ENCODE data around the gene TMEM125. TPM values are rescaled to one million over a fixed set of nuclear protein-coding genes. Genes with fewer than 3 reads are reported as not detected.
A peak's percentile ranks its signal among the peaks of the same experiment; 100 is the strongest.

Gene TMEM125
- total RNA-seq, 1 experiment from 2014 or later: not detected

DNA sequence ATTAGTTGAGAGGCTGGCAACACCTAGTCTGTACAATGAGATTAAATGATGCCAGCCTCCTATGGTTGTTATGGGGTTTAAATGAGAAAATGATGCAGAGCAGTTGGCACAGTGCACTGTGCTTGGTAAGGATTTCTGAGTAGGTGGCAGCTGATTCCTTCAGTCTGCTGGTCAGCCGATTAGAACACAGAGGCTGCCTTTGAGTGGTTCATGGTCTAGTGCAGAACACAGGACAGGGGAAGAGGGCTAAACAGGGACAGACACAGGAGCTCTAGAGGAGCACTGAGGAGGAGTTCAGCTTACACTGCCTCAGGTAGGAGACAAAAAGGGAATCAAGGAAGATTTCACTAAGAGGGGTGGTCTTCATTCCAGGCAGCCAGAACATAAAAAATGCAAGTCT is 32.4 kb downstream of the TMEM125 start:
- no peak for DNase-seq (ENCODE audit: low read depth in 1 of 2, low spot score in 2 of 2)
- H3K4me3 ChIP-seq: no peak overlapping the region
- no peaks in the 10 kb centered on the region for H3K9me3 ChIP-seq (replicated peaks)
- H3K27ac ChIP-seq: no peak overlapping the region
- H3K4me1 ChIP-seq (replicated peaks): peaks cover 17% of the 10 kb centered on the region
- H3K36me3 ChIP-seq: no peaks in the 10 kb centered on the region
- no peaks in the 10 kb centered on the region for H3K27me3 ChIP-seq (replicated peaks)

DNA sequence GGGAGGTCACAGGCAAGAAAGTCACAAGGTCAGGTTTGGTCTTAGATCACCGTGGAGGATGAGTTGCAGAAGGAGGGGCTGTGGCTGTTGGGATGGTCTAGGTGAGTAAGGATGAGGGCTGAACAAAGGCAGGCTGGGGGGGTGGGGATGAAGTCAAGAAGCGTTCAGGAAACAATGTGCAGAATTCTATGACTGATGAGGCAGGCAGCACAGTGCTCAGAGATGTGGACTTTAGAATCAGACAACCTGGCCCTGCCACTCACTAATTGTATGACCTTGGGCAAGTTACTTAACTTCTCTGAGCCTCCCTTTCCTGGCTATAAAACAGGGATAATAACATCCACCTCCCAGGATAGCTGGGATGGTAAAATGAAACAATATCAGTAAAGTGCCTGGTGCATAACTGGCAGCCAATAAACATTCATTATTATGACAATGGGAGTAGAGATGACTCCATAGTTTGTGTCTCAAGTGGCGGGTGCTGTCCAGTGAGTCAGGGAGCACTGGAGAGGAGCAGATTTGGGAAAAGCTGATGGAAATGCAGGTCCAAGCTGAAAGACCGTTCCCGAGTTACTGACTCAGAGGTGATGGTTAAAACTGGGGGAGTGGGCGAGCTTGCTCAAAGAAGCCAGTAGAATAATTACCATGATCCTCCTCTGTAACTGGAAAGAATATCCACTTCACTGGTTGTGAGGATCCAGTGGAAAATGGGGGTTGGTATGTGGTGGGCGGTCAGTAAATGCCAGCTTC is 33.1 kb downstream of the TMEM125 start:
- H3K4me1 ChIP-seq (replicated peaks): peaks cover 16% of the 10 kb centered on the region
- H3K9me3 ChIP-seq (replicated peaks): no peaks in the 10 kb centered on the region
- peak in 1 of 2 experiments; percentile 7 for DNase-seq (ENCODE audit: low read depth in 1 of 2, low spot score in 2 of 2)
- H3K27me3 ChIP-seq (replicated peaks): no peaks in the 10 kb centered on the region
- no peaks in the 10 kb centered on the region for H3K36me3 ChIP-seq
- H3K4me3 ChIP-seq: no peak overlapping the region
- no peak overlapping the region for H3K27ac ChIP-seq

DNA sequence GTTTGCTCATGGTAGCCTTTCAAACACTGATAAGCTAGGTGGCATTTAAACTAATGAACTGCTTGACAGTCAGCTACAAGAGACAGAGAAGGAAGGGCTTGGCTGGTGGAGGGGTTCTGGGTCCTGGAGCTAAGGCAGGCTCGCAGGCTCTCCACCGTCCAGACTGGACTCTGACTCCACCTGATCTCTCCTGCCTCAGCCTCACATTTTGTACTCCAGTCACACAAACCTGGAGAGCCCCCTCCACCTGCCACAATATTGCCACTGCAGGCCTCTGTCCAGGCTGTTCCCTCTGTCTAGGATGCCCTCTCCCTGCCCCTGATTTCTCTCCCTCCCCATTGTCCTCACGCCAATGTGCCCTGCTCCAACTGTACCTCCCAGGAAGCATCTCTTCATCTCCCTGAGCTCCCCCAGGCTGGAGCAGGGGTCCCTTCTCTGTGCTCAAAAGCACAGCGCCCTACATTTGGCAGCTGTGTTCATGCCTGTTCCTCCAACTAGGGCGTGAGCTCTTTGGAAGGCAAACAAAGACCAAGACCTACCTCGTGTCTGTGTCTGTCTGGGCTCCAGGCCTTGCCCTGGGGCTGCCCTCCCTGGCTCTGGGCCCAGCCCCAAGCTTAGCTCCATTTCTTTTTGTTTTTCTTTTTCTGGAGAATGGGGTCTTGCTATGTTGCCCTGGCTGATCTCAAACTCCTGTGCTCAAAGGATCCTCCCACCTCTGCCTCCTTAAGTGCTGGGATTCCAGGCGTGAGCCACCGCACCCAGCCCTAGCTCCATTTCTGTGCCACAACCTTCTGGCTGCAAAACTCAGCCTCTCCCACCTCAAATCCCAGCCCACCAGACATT is 33.9 kb downstream of the TMEM125 start:
- no peak overlapping the region for H3K27ac ChIP-seq
- no peak overlapping the region for H3K4me3 ChIP-seq

DNA sequence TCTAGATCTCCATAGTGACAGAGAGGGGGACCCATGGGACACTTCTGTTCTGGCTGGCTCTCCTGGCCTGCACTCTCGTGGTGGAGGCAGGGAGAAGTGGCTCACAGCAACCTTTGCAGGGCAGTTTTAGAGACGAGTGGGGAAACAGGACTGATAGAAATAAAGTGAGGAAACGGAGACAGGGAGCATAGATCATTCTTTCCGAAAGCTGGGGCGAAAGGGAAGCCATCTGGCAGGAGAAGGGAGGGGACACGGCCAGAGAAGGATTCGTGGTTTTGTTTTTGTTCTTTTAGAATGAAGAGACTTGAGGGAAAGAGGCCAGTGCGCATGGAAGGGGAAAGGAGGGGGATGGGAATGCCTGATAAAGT is 34.5 kb downstream of the TMEM125 start:
- Histone ChIP-seq H3K27ac (no peak overlapping the region), H3K9me3 (replicated peaks) (no peaks in the 10 kb centered on the region), H3K4me3 (no peak overlapping the region)

More for the DNA sequence above, 33.9 kb downstream of the TMEM125 start:
- no peak for DNase-seq (ENCODE audit: low read depth in 1 of 2, low spot score in 2 of 2)
- Histone ChIP-seq H3K4me1 (replicated peaks) (peaks cover 16% of the 10 kb centered on the region), H3K9me3 (replicated peaks) (no peaks in the 10 kb centered on the region), H3K27me3 (replicated peaks) (no peaks in the 10 kb centered on the region), H3K36me3 (no peaks in the 10 kb centered on the region)

DNA sequence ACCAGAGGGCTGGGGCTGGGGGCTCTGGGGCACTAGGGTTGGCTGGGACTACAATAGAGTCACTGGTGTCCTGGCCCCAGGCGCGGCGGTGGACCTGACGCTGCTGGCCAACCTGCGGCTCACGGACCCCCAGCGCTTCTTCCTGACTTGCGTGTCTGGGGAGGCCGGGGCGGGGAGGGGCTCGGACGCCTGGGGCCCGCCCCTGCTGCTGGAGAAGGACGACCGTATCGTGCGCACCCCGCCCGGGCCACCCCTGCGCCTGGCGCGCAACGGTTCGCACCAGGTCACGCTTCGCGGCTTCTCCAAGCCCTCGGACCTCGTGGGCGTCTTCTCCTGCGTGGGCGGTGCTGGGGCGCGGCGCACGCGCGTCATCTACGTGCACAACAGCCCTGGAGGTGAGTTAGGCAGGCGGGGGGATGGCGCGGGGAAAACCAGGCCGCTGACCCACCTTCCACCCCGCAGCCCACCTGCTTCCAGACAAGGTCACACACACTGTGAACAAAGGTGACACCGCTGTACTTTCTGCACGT is 35.1 kb downstream of the TMEM125 start:
- H3K27me3 ChIP-seq (replicated peaks): no peaks in the 10 kb centered on the region
- no peaks in the 10 kb centered on the region for H3K36me3 ChIP-seq
- H3K27ac ChIP-seq: no peak overlapping the region
- H3K4me1 ChIP-seq (replicated peaks): peaks cover 16% of the 10 kb centered on the region
- H3K4me3 ChIP-seq: no peak overlapping the region
- no peak for DNase-seq (ENCODE audit: low read depth in 1 of 2, low spot score in 2 of 2)
- no peaks in the 10 kb centered on the region for H3K9me3 ChIP-seq (replicated peaks)

More for the DNA sequence above, 34.5 kb downstream of the TMEM125 start:
- Histone ChIP-seq H3K4me1 (replicated peaks) (peaks cover 16% of the 10 kb centered on the region), H3K36me3 (no peaks in the 10 kb centered on the region), H3K27me3 (replicated peaks) (no peaks in the 10 kb centered on the region)
- no peak for DNase-seq (ENCODE audit: low read depth in 1 of 2, low spot score in 2 of 2)

DNA sequence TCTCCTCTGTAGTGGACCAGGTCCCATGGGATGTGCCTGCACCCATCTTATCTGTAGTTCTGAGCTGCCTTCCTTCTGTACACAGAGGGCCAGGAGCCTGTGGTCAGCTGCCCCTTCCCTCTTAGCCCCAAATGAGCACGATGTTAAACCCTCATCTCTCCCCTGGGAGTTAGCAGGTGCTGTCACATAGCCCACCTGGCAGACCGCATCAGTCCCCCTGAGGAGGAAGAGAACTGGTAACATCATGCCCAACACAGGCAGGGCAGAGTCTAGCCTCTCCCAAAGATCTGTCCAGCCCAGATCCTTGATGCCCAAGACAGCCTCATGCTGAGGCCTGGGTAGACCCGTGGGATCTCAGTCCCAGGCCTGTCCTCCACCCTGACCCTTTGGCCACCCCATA is 35.7 kb downstream of the TMEM125 start:
- no peak overlapping the region for H3K27ac ChIP-seq

DNA sequence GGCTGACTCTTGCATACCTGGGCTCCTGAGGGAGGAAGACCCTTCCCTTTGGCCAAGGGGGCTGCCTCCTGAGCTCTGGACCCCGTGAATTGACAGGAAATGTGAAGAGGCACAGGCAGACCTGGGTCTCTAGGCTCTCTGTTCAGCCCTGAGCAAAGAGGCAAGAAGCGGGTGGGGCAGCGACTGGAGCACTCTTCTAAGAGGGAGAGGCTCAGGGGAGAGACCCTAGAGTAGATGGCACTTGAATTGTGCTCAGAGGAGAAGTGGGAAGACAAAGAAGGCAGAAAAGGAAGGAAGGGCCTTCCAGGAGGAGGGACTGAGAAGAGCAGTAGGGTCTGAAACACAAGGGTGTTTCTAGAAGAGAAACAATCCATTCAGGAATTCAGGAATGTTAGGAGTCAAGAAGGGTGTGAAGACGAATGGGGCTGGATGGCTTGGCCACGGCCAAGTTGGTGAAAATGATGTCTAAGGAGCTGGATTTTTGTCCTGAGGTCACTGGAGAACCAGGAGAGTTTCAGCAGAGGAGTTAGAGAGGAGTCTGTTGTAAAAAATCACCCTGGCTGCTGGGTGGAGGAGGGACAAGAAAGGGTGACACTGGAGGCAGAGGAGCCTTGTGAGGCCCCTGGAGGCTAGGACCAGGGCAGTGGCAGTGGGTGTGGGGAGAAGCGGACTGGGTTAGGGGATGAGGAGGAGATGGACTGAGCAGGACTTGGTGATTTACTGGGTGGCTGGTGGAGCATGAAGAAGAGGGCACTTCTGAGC is 36.3 kb downstream of the TMEM125 start:
- no peak for DNase-seq (ENCODE audit: low read depth in 1 of 2, low spot score in 2 of 2)
- no peaks in the 10 kb centered on the region for H3K27me3 ChIP-seq (replicated peaks)
- H3K4me1 ChIP-seq (replicated peaks): peaks cover 16% of the 10 kb centered on the region
- no peaks in the 10 kb centered on the region for H3K9me3 ChIP-seq (replicated peaks)
- no peak overlapping the region for H3K27ac ChIP-seq
- no peaks in the 10 kb centered on the region for H3K36me3 ChIP-seq
- H3K4me3 ChIP-seq: no peak overlapping the region

More for the DNA sequence above, 35.7 kb downstream of the TMEM125 start:
- H3K4me3 ChIP-seq: no peak overlapping the region
- no peaks in the 10 kb centered on the region for H3K27me3 ChIP-seq (replicated peaks)
- no peaks in the 10 kb centered on the region for H3K9me3 ChIP-seq (replicated peaks)
- H3K4me1 ChIP-seq (replicated peaks): peaks cover 16% of the 10 kb centered on the region
- no peaks in the 10 kb centered on the region for H3K36me3 ChIP-seq
- no peak for DNase-seq (ENCODE audit: low read depth in 1 of 2, low spot score in 2 of 2)

DNA sequence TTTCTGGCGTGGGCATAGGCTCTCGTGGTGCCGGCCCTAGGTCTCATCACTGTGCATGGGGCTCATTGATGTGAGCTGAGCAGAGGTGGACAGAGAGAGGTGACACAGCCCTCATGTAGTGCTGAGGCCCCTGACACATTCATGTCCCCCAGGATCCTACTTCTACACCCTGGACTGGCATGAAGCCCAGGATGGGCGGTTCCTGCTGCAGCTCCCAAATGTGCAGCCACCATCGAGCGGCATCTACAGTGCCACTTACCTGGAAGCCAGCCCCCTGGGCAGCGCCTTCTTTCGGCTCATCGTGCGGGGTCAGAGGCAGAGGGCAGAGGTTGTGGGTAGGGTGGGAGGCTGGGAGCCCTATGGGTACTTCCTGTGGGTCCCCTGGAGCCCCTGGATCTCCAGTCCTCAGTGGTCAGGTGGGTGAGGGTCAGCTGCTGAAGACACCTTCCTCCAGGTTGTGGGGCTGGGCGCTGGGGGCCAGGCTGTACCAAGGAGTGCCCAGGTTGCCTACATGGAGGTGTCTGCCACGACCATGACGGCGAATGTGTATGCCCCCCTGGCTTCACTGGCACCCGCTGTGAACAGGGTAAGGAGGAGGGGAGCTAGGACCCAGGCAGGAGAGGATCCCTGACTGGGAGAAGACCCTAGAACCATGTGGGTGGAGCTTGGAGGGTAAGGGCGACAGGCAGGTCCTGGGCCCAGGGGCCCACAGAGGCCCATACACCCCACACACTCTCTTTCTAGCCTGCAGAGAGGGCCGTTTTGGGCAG is 37.1 kb downstream of the TMEM125 start:
- Histone ChIP-seq H3K9me3 (replicated peaks) (no peaks in the 10 kb centered on the region), H3K36me3 (no peaks in the 10 kb centered on the region), H3K4me3 (no peak overlapping the region), H3K4me1 (replicated peaks) (peaks cover 16% of the 10 kb centered on the region), H3K27ac (no peak overlapping the region), H3K27me3 (replicated peaks) (no peaks in the 10 kb centered on the region)
- no peak for DNase-seq (ENCODE audit: low read depth in 1 of 2, low spot score in 2 of 2)

DNA sequence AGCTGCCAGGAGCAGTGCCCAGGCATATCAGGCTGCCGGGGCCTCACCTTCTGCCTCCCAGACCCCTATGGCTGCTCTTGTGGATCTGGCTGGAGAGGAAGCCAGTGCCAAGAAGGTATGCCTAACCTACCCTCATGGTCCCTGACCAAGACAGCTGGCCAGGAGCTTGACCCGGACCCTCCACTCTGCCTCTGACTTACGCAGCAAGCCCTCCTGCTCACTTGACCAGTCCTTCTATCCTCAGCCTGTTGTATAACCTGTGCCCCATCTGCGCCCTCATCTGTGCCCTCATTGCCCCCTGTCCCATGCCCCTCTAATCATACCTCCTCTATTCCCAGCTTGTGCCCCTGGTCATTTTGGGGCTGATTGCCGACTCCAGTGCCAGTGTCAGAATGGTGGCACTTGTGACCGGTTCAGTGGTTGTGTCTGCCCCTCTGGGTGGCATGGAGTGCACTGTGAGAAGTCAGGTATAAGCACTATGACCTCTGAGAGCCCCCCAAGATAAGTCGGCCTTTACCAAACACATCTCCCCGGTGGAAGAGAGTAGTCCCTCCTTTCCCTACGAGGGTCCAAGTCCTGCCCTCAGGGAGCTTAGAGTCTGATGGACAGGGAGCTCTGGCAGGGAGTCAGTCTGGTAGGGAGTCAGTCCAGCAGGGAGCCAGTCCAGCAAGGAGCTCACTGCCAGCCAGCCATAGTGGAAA is 37.8 kb downstream of the TMEM125 start:
- DNase-seq (ENCODE audit: low read depth in 1 of 2, low spot score in 2 of 2): no peak
- Histone ChIP-seq H3K36me3 (no peaks in the 10 kb centered on the region), H3K9me3 (replicated peaks) (no peaks in the 10 kb centered on the region), H3K27me3 (replicated peaks) (no peaks in the 10 kb centered on the region), H3K4me1 (replicated peaks) (peaks cover 16% of the 10 kb centered on the region), H3K27ac (no peak overlapping the region), H3K4me3 (no peak overlapping the region)

DNA sequence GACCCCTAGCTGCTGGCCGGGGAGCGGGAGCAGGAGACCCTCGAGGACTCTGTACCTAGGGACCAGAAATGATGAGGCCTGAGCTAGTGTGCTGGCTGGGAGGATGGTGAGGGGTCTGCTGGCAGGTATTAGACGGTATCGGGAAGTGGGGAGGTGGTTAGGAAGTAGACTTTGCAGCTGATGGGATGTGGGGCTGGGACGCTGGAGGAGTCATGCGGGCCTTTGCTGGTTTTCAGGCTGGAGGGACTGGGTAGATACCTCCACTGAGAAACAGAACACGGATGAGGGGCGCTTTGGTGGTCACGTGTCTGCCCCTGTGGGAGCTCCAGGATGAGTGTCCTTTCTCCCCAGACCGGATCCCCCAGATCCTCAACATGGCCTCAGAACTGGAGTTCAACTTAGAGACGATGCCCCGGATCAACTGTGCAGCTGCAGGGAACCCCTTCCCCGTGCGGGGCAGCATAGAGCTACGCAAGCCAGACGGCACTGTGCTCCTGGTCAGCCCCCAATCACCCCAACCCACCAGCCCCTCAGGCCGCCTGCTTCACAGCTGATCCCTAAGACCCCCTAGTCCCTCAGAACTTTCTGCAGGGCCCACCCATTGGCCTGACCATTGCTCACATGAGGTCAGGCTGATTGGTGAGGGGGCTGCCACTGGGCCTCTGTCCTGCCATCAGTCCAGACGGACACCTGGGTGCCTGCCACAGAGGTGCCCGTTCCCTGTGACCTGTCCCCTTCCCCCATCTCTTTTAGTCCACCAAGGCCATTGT is 39.0 kb downstream of the TMEM125 start:
- no peaks in the 10 kb centered on the region for H3K27me3 ChIP-seq (replicated peaks)
- peaks cover 4% of the 10 kb centered on the region for H3K4me1 ChIP-seq (replicated peaks)
- DNase-seq (ENCODE audit: low read depth in 1 of 2, low spot score in 2 of 2): no peak
- H3K36me3 ChIP-seq: no peaks in the 10 kb centered on the region
- no peak overlapping the region for H3K27ac ChIP-seq
- no peak overlapping the region for H3K4me3 ChIP-seq
- no peaks in the 10 kb centered on the region for H3K9me3 ChIP-seq (replicated peaks)

DNA sequence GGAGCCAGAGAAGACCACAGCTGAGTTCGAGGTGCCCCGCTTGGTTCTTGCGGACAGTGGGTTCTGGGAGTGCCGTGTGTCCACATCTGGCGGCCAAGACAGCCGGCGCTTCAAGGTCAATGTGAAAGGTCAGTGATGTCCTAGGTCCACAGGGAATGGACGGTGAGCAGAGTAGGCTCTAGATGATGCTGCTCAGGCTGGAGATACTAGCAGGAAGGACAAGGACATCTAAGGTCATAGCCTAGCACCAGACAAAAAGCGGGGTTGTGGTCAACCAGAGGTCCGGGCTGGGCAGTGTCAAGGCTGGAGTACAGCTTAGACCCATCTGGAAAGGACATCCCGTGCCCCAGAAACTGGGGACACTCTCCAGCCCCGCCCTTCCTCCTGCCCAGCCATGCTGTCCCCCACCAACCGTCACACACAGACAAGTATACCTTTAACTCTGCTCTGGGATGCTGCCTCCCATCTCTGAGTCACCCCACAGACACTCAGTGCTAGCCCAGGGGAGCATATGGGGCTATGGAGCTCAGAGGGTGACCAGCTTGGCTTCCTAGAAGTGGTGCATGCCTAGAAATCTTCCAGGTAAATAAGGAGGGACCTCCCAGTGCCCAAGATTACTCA is 39.7 kb downstream of the TMEM125 start:
- H3K27me3 ChIP-seq (replicated peaks): no peaks in the 10 kb centered on the region
- no peak for DNase-seq (ENCODE audit: low read depth in 1 of 2, low spot score in 2 of 2)

DNA sequence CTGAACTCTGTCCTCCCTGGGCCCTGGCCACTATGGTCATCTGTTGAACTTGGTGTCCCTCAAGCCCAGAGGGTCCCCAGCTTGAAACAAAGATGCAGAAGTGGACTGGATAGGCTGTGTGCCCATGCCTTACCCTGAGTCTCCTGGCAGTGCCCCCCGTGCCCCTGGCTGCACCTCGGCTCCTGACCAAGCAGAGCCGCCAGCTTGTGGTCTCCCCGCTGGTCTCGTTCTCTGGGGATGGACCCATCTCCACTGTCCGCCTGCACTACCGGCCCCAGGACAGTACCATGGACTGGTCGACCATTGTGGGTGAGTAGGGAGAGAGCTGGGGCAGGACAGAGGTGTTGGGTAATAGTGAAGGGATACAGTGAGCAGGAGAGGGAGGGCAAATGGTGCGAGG is 41.7 kb downstream of the TMEM125 start:
- Histone ChIP-seq H3K4me3 (no peak overlapping the region), H3K9me3 (replicated peaks) (no peaks in the 10 kb centered on the region), H3K4me1 (replicated peaks) (no peaks in the 10 kb centered on the region), H3K36me3 (no peaks in the 10 kb centered on the region), H3K27ac (no peak overlapping the region), H3K27me3 (replicated peaks) (no peaks in the 10 kb centered on the region)
- DNase-seq (ENCODE audit: low read depth in 1 of 2, low spot score in 2 of 2): no peak

More for the DNA sequence above, 39.7 kb downstream of the TMEM125 start:
- Histone ChIP-seq H3K27ac (no peak overlapping the region), H3K36me3 (no peaks in the 10 kb centered on the region), H3K4me3 (no peak overlapping the region), H3K9me3 (replicated peaks) (no peaks in the 10 kb centered on the region), H3K4me1 (replicated peaks) (no peaks in the 10 kb centered on the region)
